ENCODE results near the gene EXPH5. TPM values are rescaled to one million over a fixed set of nuclear protein-coding genes. Genes with fewer than 3 reads are reported as not detected.

The EXPH5 gene
- total and polyA plus RNA-seq, 9 of the 15 experiments (the other 6 are each of a cell fraction or from before 2014, with no cell fraction given), result 1.3 to 8.5 (median 4.8) TPM

- BruUV-seq (replicated peaks), result no TSS peak
- Histone ChIP-seq H4K20me1 (replicated peaks; ENCODE audit: control insufficient read depth, insufficient read depth, low read length) (no peaks in the 10 kb centered on the region), H3K4me2 (ENCODE audit: insufficient read depth, low read length) (peak overlapping the region; percentile 85), H2AFZ (ENCODE audit: low read depth, low read length) (peak overlapping the region; percentile 69), H3K27me3 (ENCODE audit: control insufficient read depth in 2 of 2, insufficient read depth in 2 of 2, low read length in 2 of 2) (no peaks in the 10 kb centered on the region), H3K9me3 (replicated peaks; ENCODE audit: control insufficient read depth, insufficient read depth, low read depth, low read length) (no peaks in the 10 kb centered on the region), H3K9ac (ENCODE audit: insufficient read depth in 1 of 2, low read depth in 2 of 2, low read length in 2 of 2) (peak overlapping the region; percentile 59 to 92), H3K9me1 (ENCODE audit: control insufficient read depth, insufficient read depth, low read length) (no peaks in the 10 kb centered on the region), H3K36me3 (ENCODE audit: control insufficient read depth, insufficient read depth, low read length) (no peaks in the 10 kb centered on the region), H3K27ac (ENCODE audit: extremely low read depth, low read depth, low read length) (peak overlapping the region; percentile 91), H3K4me1 (replicated peaks in 1 of 2; ENCODE audit: control insufficient read depth in 2 of 2, insufficient read depth in 2 of 2, low read length in 2 of 2) (peaks cover 6 to 8% of the 10 kb centered on the region in 2 experiments; a peak in 4 of 5 replicates), H3K4me3 (peak overlapping the region; percentile 54), H3K79me2 (ENCODE audit: control insufficient read depth, insufficient read depth, low read length) (no peaks in the 10 kb centered on the region)
- ChIA-PET CTCF (ENCODE audit: low intra/inter-chr PET ratio) (interaction anchor here (0.7 kb wide), 1 partner anchor 250 kb away, joined by 3 read pairs; no protein-coding TSS in a partner anchor), POLR2A (interaction anchor here (0.7 to 1.0 kb wide), 5 partner anchors 12 to 243 kb away, joined by 3 to 5 read pairs (median 3); no protein-coding TSS in a partner anchor)
- peak in 1 of 4 experiments; percentile 5 for DNase-seq (ENCODE audit: extremely low read depth in 1 of 4, low spot score in 3 of 4)
- FAIRE-seq, result no peak
- 51% methylated on average over 7 of the region's 7 CpGs for WGBS (ENCODE audit: insufficient coverage, low coverage, missing lambda C conversion rate)
- intact Hi-C loops (cut with micrococcal nuclease), result loop anchor here (2.0 kb wide), 1 partner anchor 244 kb away; the partner anchor contains the start of genes ATM and NPAT
- ATAC-seq, result no peak
- in situ Hi-C loops (cut with MboI), result no loop called here
- TF ChIP-seq KDM2B (CRISPR knock-in tag; IDR thresholded peaks at IDR 0.05), result no peak
- TF ChIP-seq ZNF121 (CRISPR knock-in tag; conservative IDR thresholded peaks at IDR 0.05), result 0 out of 2 replicates have a peak, but pooled peaks have one; percentile 8
- no peak for TF ChIP-seq MAFF (IDR thresholded peaks at IDR 0.05; ENCODE audit: low read length)
- no peak for TF ChIP-seq MCM5 (IDR thresholded peaks at IDR 0.05; ENCODE audit: low read depth)
- no peak for TF ChIP-seq ZBTB7A (IDR thresholded peaks at IDR 0.05; ENCODE audit: borderline replicate concordance, control insufficient read depth, low read depth, low read length)
- peak; percentile 5 for TF ChIP-seq CHD1 (IDR thresholded peaks at IDR 0.05; ENCODE audit: low read length)
- TF ChIP-seq ZNF589 (CRISPR knock-in tag; IDR thresholded peaks at IDR 0.05; ENCODE audit: low read depth), result 0 out of 2 replicates have a peak, but pooled peaks have one; percentile 8
- no peak for TF ChIP-seq SRSF7 (optimal IDR thresholded peaks at IDR 0.05; ENCODE audit: low read depth, low read length)
- TF ChIP-seq UBTF (IDR thresholded peaks at IDR 0.05; ENCODE audit: borderline replicate concordance in 1 of 2, low read depth in 2 of 2, low read length in 2 of 2), result no peak
- no peak for TF ChIP-seq ZHX1 (conservative IDR thresholded peaks at IDR 0.05; ENCODE audit: low read length)
Measured at GRCh38 chr11:108466405-108466804, 127.2 kb downstream of the EXPH5 start.
